Subcutaneous abdominal adipose tissue (tissue), 5 donors: ENCODE measurements around the gene EYS.

Experiments
- H3K27ac ChIP-seq: one replicate; pipeline ENCODE4 v1.7.0; 2013; ENCODE audit warnings: low read depth, mild to moderate bottlenecking, inconsistent platforms, low read length, moderate library complexity
- H3K27me3 ChIP-seq, 5 donors: one replicate each; pipeline ENCODE4 v1.7.0; 2013; ENCODE audit warnings: low read length in 5 of 5, inconsistent platforms in 1 of 5; ENCODE audit not compliant: control insufficient read depth in 5 of 5, insufficient read depth in 4 of 5
- H3K36me3 ChIP-seq, 5 donors: one replicate each; pipeline ENCODE4 v1.7.0; 2013; ENCODE audit warnings: low read length in 5 of 5; ENCODE audit not compliant: control insufficient read depth in 5 of 5, insufficient read depth in 5 of 5
- H3K4me1 ChIP-seq, 5 donors: one replicate each; pipeline ENCODE4 v1.7.0; 2013; ENCODE audit warnings: low read length in 5 of 5, mild to moderate bottlenecking in 3 of 5, moderate library complexity in 1 of 5; ENCODE audit not compliant: control insufficient read depth in 5 of 5, insufficient read depth in 5 of 5
- H3K4me3 ChIP-seq, 5 donors: one replicate each; pipeline ENCODE4 v1.7.0; 2013; ENCODE audit warnings: low read length in 5 of 5, low read depth in 1 of 5
- H3K9ac ChIP-seq, 5 donors: one replicate each; pipeline ENCODE4 v1.7.0; 2013; ENCODE audit warnings: low read length in 5 of 5, mild to moderate bottlenecking in 4 of 5, moderate library complexity in 3 of 5
- H3K9me3 ChIP-seq, 5 donors: one replicate each; pipeline ENCODE4 v1.7.0; 2013; ENCODE audit warnings: low read length in 5 of 5; ENCODE audit not compliant: control insufficient read depth in 5 of 5
- donor health status: healthy.
- donor health status: healthy.
- donor health status: healthy.
- donor health status: healthy.
- donor health status: healthy.

Gene EYS

DNA sequence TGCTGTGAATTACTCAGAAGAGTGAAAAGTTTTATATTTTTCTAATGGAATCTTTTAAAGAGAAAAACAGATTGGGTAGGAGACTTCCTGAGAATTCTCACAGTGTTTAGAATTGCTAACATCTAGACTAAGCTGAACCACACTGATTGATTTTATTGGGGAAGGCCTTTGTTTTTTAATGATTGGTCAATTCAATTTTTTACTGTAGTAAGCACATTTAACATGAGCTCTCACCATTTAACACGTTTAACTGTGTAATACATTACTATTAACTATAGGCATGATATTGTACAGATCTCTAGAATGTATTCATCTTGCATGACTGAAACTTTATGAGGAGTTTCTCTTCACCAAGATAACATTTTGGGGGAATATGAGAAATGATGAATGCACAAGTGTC, 1084.1 kb downstream of the EYS start:
- no peaks in the 10 kb centered on the region for H3K27me3 ChIP-seq
- H3K9me3 ChIP-seq: no peaks in the 10 kb centered on the region
- H3K27ac ChIP-seq: no peak overlapping the region
- H3K9ac ChIP-seq: no peak overlapping the region
- H3K4me1 ChIP-seq: no peaks in the 10 kb centered on the region
- no peaks in the 10 kb centered on the region for H3K36me3 ChIP-seq
- no peak overlapping the region for H3K4me3 ChIP-seq

GRCh38 chr6:64602993-64603392, 1104.0 kb downstream of the EYS start:
- no peaks in the 10 kb centered on the region for H3K9me3 ChIP-seq
- H3K36me3 ChIP-seq: no peaks in the 10 kb centered on the region
- no peak overlapping the region for H3K9ac ChIP-seq
- no peak overlapping the region for H3K27ac ChIP-seq
- H3K4me3 ChIP-seq: no peak overlapping the region
- H3K4me1 ChIP-seq: no peaks in the 10 kb centered on the region
- H3K27me3 ChIP-seq: no peaks in the 10 kb centered on the region

GRCh38 chr6:64591676-64592036, 1115.4 kb downstream of the EYS start:
- peaks cover 0 to 3% (median 0%) of the 10 kb centered on the region in 5 donors for H3K9me3 ChIP-seq
- no peak overlapping the region for H3K27ac ChIP-seq
- H3K9ac ChIP-seq: no peak overlapping the region
- H3K4me3 ChIP-seq: no peak overlapping the region
- no peaks in the 10 kb centered on the region for H3K36me3 ChIP-seq
- H3K4me1 ChIP-seq: no peaks in the 10 kb centered on the region
- no peaks in the 10 kb centered on the region for H3K27me3 ChIP-seq

DNA sequence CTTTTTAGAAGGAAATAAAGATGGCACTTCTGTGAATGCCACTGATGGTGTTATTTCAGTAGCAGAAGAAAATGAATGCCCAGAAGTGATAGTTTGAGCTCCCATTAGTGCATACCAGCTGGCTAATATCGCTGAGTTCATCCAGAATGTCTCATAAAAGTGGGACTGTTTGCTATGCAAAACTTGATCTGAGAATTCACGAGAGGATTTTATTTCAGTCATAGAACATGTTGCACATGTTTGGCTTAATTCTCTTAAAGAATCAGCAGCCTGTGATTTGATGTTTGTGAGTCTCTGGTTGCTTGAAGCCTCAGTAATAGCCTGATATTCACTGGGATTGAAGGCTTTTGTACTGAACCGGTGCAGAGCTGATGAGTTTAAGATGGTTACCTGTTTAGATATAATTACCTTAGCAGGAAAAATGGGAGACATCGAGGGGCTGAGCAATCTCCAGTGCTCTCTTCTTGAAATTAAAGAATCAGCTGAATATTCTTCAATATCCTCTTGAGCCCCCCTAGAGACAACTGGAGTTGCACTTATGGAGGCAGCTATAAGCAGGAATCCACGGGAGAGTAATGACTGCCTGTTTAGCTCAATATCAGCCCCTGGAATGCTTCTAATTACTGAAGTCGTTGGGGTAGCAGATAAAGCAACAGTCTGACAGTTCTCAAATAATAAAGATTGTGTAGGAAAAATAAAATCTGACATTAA, 1115.9 kb downstream of the EYS start:
- Histone ChIP-seq H3K9me3 (peaks cover 0 to 3% (median 0%) of the 10 kb centered on the region in 5 donors), H3K4me1 (no peaks in the 10 kb centered on the region), H3K9ac (no peak overlapping the region), H3K36me3 (no peaks in the 10 kb centered on the region), H3K4me3 (no peak overlapping the region), H3K27me3 (no peaks in the 10 kb centered on the region), H3K27ac (no peak overlapping the region)

DNA sequence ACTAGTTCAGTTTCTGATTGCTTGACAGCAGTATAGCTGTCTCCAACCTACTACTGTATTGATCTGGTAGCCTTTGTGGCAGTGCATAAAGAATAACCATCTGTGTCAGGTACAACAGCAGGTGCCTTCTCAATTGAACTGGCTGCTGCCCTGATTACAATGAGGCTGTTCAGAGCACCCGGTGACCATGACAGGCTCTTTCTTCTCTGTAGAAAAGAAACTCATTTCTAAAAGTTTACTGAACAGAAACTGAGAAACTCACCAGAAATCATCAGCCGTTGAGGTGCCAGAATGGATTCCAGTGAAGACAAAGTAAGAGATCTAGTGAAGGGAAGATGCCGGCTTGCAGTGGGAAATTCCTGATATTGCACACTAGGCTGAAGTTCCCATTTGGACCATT, 1117.1 kb downstream of the EYS start:
- Histone ChIP-seq H3K9me3 (no peaks in the 10 kb centered on the region), H3K36me3 (no peaks in the 10 kb centered on the region), H3K9ac (no peak overlapping the region), H3K27me3 (no peaks in the 10 kb centered on the region), H3K27ac (no peak overlapping the region), H3K4me3 (no peak overlapping the region), H3K4me1 (no peaks in the 10 kb centered on the region)

- Histone ChIP-seq H3K4me1 (no peaks in the 10 kb centered on the region), H3K4me3 (no peak overlapping the region), H3K36me3 (no peaks in the 10 kb centered on the region), H3K27ac (no peak overlapping the region), H3K27me3 (no peaks in the 10 kb centered on the region), H3K9me3 (peaks cover 0 to 2% (median 0%) of the 10 kb centered on the region in 5 donors), H3K9ac (no peak overlapping the region)
Observed at GRCh38 chr6:64580346-64580745, 1126.7 kb downstream of the EYS start.

DNA sequence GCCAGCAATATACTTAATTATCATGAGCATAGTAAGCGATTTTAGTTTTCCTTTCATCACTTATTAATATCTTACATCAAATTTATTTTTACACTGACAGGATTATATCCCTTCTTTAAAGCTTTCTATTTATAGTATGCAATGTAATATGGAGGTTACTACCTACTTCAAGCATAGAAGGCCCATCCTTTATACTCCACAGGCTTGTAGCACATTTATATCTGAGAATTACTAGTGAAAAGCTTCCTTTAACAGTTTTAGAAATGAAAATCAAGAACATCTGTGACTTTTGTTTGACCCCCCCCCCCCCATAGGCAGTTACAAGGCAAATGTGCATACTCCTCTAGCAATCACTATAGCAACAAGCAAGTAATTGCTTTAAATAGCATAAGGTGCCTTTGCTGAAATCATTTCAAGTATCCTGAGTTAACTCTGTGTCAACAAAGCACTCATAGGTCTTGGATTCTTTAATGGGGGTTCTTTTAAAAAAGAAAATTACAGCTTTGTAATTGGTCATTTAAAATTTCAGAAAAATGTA, 1153.7 kb downstream of the EYS start:
- Histone ChIP-seq H3K4me1 (no peaks in the 10 kb centered on the region), H3K9me3 (peaks cover 0 to 3% (median 0%) of the 10 kb centered on the region in 5 donors), H3K27me3 (no peaks in the 10 kb centered on the region), H3K27ac (no peak overlapping the region), H3K36me3 (no peaks in the 10 kb centered on the region), H3K4me3 (no peak overlapping the region), H3K9ac (no peak overlapping the region)

DNA sequence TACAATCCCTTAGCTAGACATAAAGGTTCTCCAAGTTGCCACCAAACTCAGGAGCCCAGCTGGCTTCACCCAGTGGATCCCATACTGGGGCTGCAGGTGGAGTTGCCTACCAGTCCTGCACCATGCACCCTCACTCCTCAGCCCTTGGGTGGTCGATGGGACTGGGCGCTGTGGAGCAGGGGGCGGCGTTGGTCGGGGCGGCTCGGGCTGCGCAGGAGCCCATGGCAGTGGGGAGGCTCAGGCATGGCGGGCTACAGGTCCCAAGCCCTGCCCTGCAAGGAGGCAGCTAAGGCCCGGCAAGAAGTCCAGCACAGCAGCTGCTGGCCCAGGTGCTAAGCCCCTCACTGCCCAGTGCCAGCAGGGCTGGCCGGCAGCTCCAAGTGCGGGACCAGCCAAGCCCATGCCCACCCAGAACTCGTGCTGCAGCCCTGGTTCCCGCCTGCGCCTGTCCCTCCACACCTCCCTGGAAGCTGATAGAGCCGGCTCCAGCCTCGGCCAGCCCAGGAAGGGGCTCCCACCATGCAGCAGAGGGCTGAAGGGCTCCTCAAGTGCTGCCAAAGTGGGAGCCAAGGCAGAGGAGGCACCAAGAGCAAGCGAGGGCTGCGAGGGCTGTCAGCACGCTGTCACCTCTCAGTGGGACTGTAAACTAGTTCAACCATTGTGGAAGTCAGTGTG, 1159.3 kb downstream of the EYS start:
- Histone ChIP-seq H3K9ac (no peak overlapping the region), H3K9me3 (peaks cover 0 to 8% (median 2%) of the 10 kb centered on the region in 5 donors), H3K4me3 (no peak overlapping the region), H3K36me3 (no peaks in the 10 kb centered on the region), H3K27me3 (no peaks in the 10 kb centered on the region), H3K4me1 (no peaks in the 10 kb centered on the region), H3K27ac (no peak overlapping the region)

- Histone ChIP-seq H3K27ac (no peak overlapping the region), H3K4me3 (no peak overlapping the region), H3K9ac (no peak overlapping the region), H3K36me3 (no peaks in the 10 kb centered on the region), H3K9me3 (peaks cover 0 to 3% (median 0%) of the 10 kb centered on the region in 5 donors), H3K27me3 (no peaks in the 10 kb centered on the region), H3K4me1 (no peaks in the 10 kb centered on the region)
Observed at GRCh38 chr6:64539917-64540316, 1167.1 kb downstream of the EYS start.

- no peak overlapping the region for H3K27ac ChIP-seq
- H3K36me3 ChIP-seq: no peaks in the 10 kb centered on the region
- no peaks in the 10 kb centered on the region for H3K4me1 ChIP-seq
- H3K9ac ChIP-seq: no peak overlapping the region
- no peaks in the 10 kb centered on the region for H3K27me3 ChIP-seq
- no peaks in the 10 kb centered on the region for H3K9me3 ChIP-seq
- H3K4me3 ChIP-seq: no peak overlapping the region
Observed at GRCh38 chr6:64538722-64539121, 1168.3 kb downstream of the EYS start.
